ENCODE results near the gene PLXNA1.

- no peak for TF ChIP-seq CTCF (conservative IDR thresholded peaks at IDR 0.05; ENCODE audit: low read depth in 2 of 2)
- TF ChIP-seq POLR2AphosphoS5 (IDR thresholded peaks at IDR 0.05; ENCODE audit: low read depth), result no peak
- no peak for TF ChIP-seq EZH2 (IDR thresholded peaks at IDR 0.05; ENCODE audit: low read depth, unreplicated experiment)
- TF ChIP-seq REST (IDR thresholded peaks at IDR 0.05; ENCODE audit: unreplicated experiment), result no peak
- no peak for TF ChIP-seq CREB1 (CRISPR knock-in tag; IDR thresholded peaks at IDR 0.05; ENCODE audit: low read depth)
- TF ChIP-seq EZH2phosphoT487 (IDR thresholded peaks at IDR 0.05; ENCODE audit: unreplicated experiment), result no peak
- no peak for TF ChIP-seq STAT1 (IDR thresholded peaks at IDR 0.05; ENCODE audit: unreplicated experiment)
- TF ChIP-seq JUNB (IDR thresholded peaks at IDR 0.05; ENCODE audit: unreplicated experiment), result no peak
- no peak for TF ChIP-seq NANOG (IDR thresholded peaks at IDR 0.05; ENCODE audit: borderline replicate concordance)
- TF ChIP-seq ETS1 (IDR thresholded peaks at IDR 0.05), result no peak
These were observed 26.6 kb downstream of the PLXNA1 start for GRCh38 chr3:127009531-127009930.

Data from GM23338 (cell line).